Measurements from ENCODE around the gene BCL6.

The BCL6 gene

GRCh38 chr3:187762792-187763191 is 17.5 kb upstream of the BCL6 start:
- no peak overlapping the region for H3K4me3 ChIP-seq (ENCODE audit: low read depth, low read length)

GRCh38 chr3:187759601-187760000 is 14.3 kb upstream of the BCL6 start:
- no peak overlapping the region for H3K4me3 ChIP-seq (ENCODE audit: low read depth, low read length)

GRCh38 chr3:187758318-187758955 is 13.2 kb upstream of the BCL6 start:
- H3K4me3 ChIP-seq (ENCODE audit: low read depth, low read length): no peak overlapping the region

- no peak overlapping the region for H3K4me3 ChIP-seq (ENCODE audit: low read depth, low read length)
Measured at GRCh38 chr3:187753516-187753915, 8.2 kb upstream of the BCL6 start.

- no peak overlapping the region for H3K4me3 ChIP-seq (ENCODE audit: low read depth, low read length)
Measured at GRCh38 chr3:187750513-187751123, 5.3 kb upstream of the BCL6 start.

- H3K4me3 ChIP-seq (ENCODE audit: low read depth, low read length): no peak overlapping the region
Measured at GRCh38 chr3:187750006-187750512, 4.8 kb upstream of the BCL6 start.

- no peak overlapping the region for H3K4me3 ChIP-seq (ENCODE audit: low read depth, low read length)
Measured at GRCh38 chr3:187748050-187748481, 2.8 kb upstream of the BCL6 start.

GRCh38 chr3:187747506-187747905 is 2.2 kb upstream of the BCL6 start:
- H3K4me3 ChIP-seq (ENCODE audit: low read depth, low read length): no peak overlapping the region

- no peak overlapping the region for H3K4me3 ChIP-seq (ENCODE audit: low read depth, low read length)
Measured at GRCh38 chr3:187746442-187747281, 1.4 kb upstream of the BCL6 start.

GRCh38 chr3:187746059-187746441 is 782 bp upstream of the BCL6 start:
- peak overlapping the region; percentile 17 for H3K4me3 ChIP-seq (ENCODE audit: low read depth, low read length)

- peak overlapping the region; percentile 66 for H3K4me3 ChIP-seq (ENCODE audit: low read depth, low read length)
Measured at GRCh38 chr3:187744169-187745151, 808 bp downstream of the BCL6 start.

- H3K4me3 ChIP-seq (ENCODE audit: low read depth, low read length): peak overlapping the region; percentile 66
Measured at GRCh38 chr3:187743195-187744141, 1.8 kb downstream of the BCL6 start.

GRCh38 chr3:187742351-187743171 is 2.7 kb downstream of the BCL6 start:
- no peak overlapping the region for H3K4me3 ChIP-seq (ENCODE audit: low read depth, low read length)

GRCh38 chr3:187741403-187742350 is 3.6 kb downstream of the BCL6 start:
- H3K4me3 ChIP-seq (ENCODE audit: low read depth, low read length): peak overlapping the region; percentile 56

GRCh38 chr3:187740421-187741399 is 4.6 kb downstream of the BCL6 start:
- H3K4me3 ChIP-seq (ENCODE audit: low read depth, low read length): peak overlapping the region; percentile 56

Data from iPS-11a (cell line).